GM12892 (cell line): ENCODE data around the gene TNFRSF1A.

Experiments
- POLR2A ChIP-seq: IDR thresholded peaks from 2 replicates; pipeline ENCODE4 v1.6.1; 2011; ENCODE audit warnings: low read depth, low read length, control low read depth
- POLR2AphosphoS5 ChIP-seq: IDR thresholded peaks from 2 replicates; pipeline ENCODE4 v1.6.1; 2011; ENCODE audit warnings: low read depth, low read length, control low read depth
- TAF1 ChIP-seq: IDR thresholded peaks from 2 replicates; pipeline ENCODE4 v1.6.1; 2011; ENCODE audit warnings: low read depth, mild to moderate bottlenecking, control low read depth, low read length, borderline replicate concordance

GRCh38 chr12:6346942-6347341 lies 5.1 kb upstream of the TNFRSF1A start:
- TF ChIP-seq POLR2AphosphoS5 (no peak), POLR2A (no peak), TAF1 (no peak)
